ENCODE results near the gene CENPM. TPM values are rescaled to one million over a fixed set of nuclear protein-coding genes. Genes with fewer than 3 reads are reported as not detected.

The CENPM gene
- total and polyA plus RNA-seq, 2 donors (not counting 3 experiments of a cell fraction or from before 2014, with no cell fraction given): 34.5 to 37.4 TPM

DNA sequence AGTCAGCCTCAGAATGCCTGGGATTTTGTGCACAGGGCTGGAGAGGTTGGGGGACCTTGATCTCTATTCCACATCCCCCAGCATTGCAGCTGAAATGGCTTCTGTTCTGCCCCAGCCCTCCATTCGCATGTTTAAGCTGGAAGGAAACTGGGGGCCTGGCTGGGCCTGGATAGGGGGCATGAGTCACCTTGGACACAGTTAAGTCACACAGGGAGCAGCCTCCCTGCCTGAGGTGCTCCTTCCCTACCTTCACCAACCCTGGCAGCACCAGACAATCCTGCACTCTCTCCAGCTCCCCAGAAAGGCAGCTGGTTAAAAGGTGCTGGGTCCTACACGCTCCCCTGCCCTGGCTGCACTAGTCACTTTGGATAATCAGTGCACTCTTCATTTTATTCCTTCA is 5.8 kb upstream of the CENPM start:
- POLR2A ChIA-PET: no interaction called here
- no peaks in the 10 kb centered on the region for H3K9me1 ChIP-seq (replicated peaks; ENCODE audit: control insufficient read depth, extremely low read depth, insufficient read depth, low read length)
- no peak overlapping the region for H3K27ac ChIP-seq (ENCODE audit: insufficient read depth, low read depth, low read length)
- dilution Hi-C loops (cut with MboI; ENCODE audit: extremely low pct_ligation_motif_present, low sequenced_read_pairs) (no loop called here), intact Hi-C loops (cut with micrococcal nuclease) (no loop called here)
- no peaks in the 10 kb centered on the region for H3K36me3 ChIP-seq (ENCODE audit: control insufficient read depth in 2 of 2, extremely low read depth in 1 of 2, insufficient read depth in 2 of 2, low read length in 2 of 2)
- no TSS peak for BruUV-seq (replicated peaks)
- H3K4me3 ChIP-seq (replicated peaks in 1 of 3; ENCODE audit: insufficient read depth in 1 of 3, low read depth in 1 of 3, low read length in 3 of 3): no peak overlapping the region
- TF ChIP-seq JUN (IDR thresholded peaks at IDR 0.05; ENCODE audit: borderline replicate concordance, insufficient read depth, insufficient read length, low read depth) (no peak), POLR2A (IDR thresholded peaks at IDR 0.05; ENCODE audit: low read depth, low read length) (no peak), POLR2AphosphoS5 (IDR thresholded peaks at IDR 0.05; ENCODE audit: insufficient read depth, low read depth, low read length) (no peak), GATA2 (IDR thresholded peaks at IDR 0.05; ENCODE audit: insufficient read depth, insufficient read length, low read depth, low read length) (no peak), FOS (IDR thresholded peaks at IDR 0.05; ENCODE audit: borderline replicate concordance, insufficient read depth, low read length) (no peak), EZH2 (IDR thresholded peaks at IDR 0.05; ENCODE audit: borderline replicate concordance, low read depth, low read length, severe bottlenecking) (no peak), MYC (IDR thresholded peaks at IDR 0.05; ENCODE audit: low read depth, low read length) (no peak)
- TF ChIP-seq, protein P1, sequence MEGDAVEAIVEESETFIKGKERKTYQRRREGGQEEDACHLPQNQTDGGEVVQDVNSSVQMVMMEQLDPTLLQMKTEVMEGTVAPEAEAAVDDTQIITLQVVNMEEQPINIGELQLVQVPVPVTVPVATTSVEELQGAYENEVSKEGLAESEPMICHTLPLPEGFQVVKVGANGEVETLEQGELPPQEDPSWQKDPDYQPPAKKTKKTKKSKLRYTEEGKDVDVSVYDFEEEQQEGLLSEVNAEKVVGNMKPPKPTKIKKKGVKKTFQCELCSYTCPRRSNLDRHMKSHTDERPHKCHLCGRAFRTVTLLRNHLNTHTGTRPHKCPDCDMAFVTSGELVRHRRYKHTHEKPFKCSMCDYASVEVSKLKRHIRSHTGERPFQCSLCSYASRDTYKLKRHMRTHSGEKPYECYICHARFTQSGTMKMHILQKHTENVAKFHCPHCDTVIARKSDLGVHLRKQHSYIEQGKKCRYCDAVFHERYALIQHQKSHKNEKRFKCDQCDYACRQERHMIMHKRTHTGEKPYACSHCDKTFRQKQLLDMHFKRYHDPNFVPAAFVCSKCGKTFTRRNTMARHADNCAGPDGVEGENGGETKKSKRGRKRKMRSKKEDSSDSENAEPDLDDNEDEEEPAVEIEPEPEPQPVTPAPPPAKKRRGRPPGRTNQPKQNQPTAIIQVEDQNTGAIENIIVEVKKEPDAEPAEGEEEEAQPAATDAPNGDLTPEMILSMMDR (IDR thresholded peaks at IDR 0.05; ENCODE audit: extremely low read depth in 1 of 2, insufficient read depth in 1 of 2, low read depth in 1 of 2, low read length in 2 of 2): no peak
- TF ChIP-seq, protein P2, sequence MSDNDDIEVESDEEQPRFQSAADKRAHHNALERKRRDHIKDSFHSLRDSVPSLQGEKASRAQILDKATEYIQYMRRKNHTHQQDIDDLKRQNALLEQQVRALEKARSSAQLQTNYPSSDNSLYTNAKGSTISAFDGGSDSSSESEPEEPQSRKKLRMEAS (IDR thresholded peaks at IDR 0.05; ENCODE audit: insufficient read depth, insufficient read length): no peak
- no peak overlapping the region for H2AFZ ChIP-seq (ENCODE audit: low read depth, low read length)
- no peaks in the 10 kb centered on the region for H4K20me1 ChIP-seq (replicated peaks; ENCODE audit: control insufficient read depth, extremely low read depth, insufficient read depth, low read length)
- H3K4me2 ChIP-seq (ENCODE audit: insufficient read depth, low read length): no peak overlapping the region
- CTCF ChIA-PET: interaction anchor here (0.8 to 1.0 kb wide), 2 partner anchors 12 to 256 kb away, joined by 3 to 6 read pairs; no protein-coding TSS in a partner anchor
- no peaks in the 10 kb centered on the region for H3K9me3 ChIP-seq (replicated peaks; ENCODE audit: control insufficient read depth, insufficient read depth, low read length)
- no peaks in the 10 kb centered on the region for H3K79me2 ChIP-seq (ENCODE audit: control insufficient read depth, insufficient read depth, low read length)
- H3K4me1 ChIP-seq (ENCODE audit: control insufficient read depth, extremely low read depth, insufficient read depth, low read length): no peaks in the 10 kb centered on the region
- no peaks in the 10 kb centered on the region for H3K27me3 ChIP-seq (ENCODE audit: control insufficient read depth in 2 of 2, insufficient read depth in 2 of 2, low read length in 2 of 2)
- no peak overlapping the region for H3K9ac ChIP-seq (replicated peaks; ENCODE audit: extremely low read depth, insufficient read depth, low read length)
- no peak for DNase-seq (ENCODE audit: low read depth, low spot score)
- no peak for FAIRE-seq
